MM.1S (cell line): ENCODE measurements around the gene TTYH1.

Experiments
- DNase-seq: peaks from one replicate; pipeline ENCODE4 v3.0.0-alpha.2; 2015
- H2AFZ ChIP-seq: fragments of 300-600 bp; sonication (generic); 2 replicates; pipeline ENCODE4 v1.6.0; 2016; ENCODE audit warnings: antibody characterized with exemption, low read length
- H3F3A ChIP-seq: fragments of 300-600 bp; sonication (generic); 2 replicates; pipeline ENCODE4 v1.6.1; 2016; ENCODE audit warnings: mild to moderate bottlenecking, antibody characterized with exemption, low read length, moderate library complexity, mixed read lengths; ENCODE audit not compliant: insufficient read depth
- H3K27ac ChIP-seq: fragments of 300-600 bp; sonication (generic); 2 replicates; pipeline ENCODE4 v1.5.1; 2016; ENCODE audit warnings: mild to moderate bottlenecking, low read length
- H3K27me3 ChIP-seq: fragments of 300-600 bp; sonication (generic); replicated peaks from 2 replicates; pipeline ENCODE4 v1.6.0; 2016; ENCODE audit warnings: low read length; ENCODE audit not compliant: insufficient read depth
- H3K36me3 ChIP-seq: fragments of 300-600 bp; sonication (generic); replicated peaks from 2 replicates; pipeline ENCODE4 v1.6.1; 2016; ENCODE audit warnings: mild to moderate bottlenecking, low read length, mixed read lengths; ENCODE audit not compliant: insufficient read depth
- H3K4me1 ChIP-seq: fragments of 300-600 bp; sonication (generic); 2 replicates; pipeline ENCODE4 v1.6.1; 2016; ENCODE audit warnings: low read length, mixed read lengths
- H3K4me2 ChIP-seq: fragments of 300-600 bp; sonication (generic); 2 replicates; pipeline ENCODE4 v1.6.0; 2016; ENCODE audit warnings: low read depth, low read length
- H3K4me3 ChIP-seq: fragments of 300-600 bp; sonication (generic); 2 replicates; pipeline ENCODE4 v1.5.1; 2016; ENCODE audit warnings: low read length, mixed read lengths
- H3K79me2 ChIP-seq: fragments of 300-600 bp; sonication (generic); 2 replicates; pipeline ENCODE4 v1.6.1; 2016; ENCODE audit warnings: mixed run types, low read length, mixed read lengths
- H3K9ac ChIP-seq: fragments of 300-600 bp; sonication (generic); 2 replicates; pipeline ENCODE4 v1.6.1; 2016; ENCODE audit warnings: low read length, mixed read lengths
- H3K9me2 ChIP-seq: fragments of 300-600 bp; sonication (generic); replicated peaks from 2 replicates; pipeline ENCODE4 v1.6.1; 2016; ENCODE audit warnings: mild to moderate bottlenecking, low read length, mixed read lengths; ENCODE audit not compliant: insufficient read depth
- H3K9me3 ChIP-seq: fragments of 300-600 bp; sonication (generic); replicated peaks from 2 replicates; pipeline ENCODE4 v1.6.1; 2016; ENCODE audit warnings: mild to moderate bottlenecking, low read length, mixed read lengths; ENCODE audit not compliant: insufficient read depth
- H4K20me1 ChIP-seq: fragments of 300-600 bp; sonication (generic); 2 replicates; pipeline ENCODE4 v1.6.1; 2016; ENCODE audit warnings: mild to moderate bottlenecking, low read length, moderate library complexity, mixed read lengths; ENCODE audit not compliant: insufficient read depth
- CTCF ChIP-seq: fragments of 300-600 bp; sonication (generic); IDR thresholded peaks from 2 replicates; pipeline ENCODE4 v1.5.1; 2016; ENCODE audit warnings: antibody characterized with exemption, low read length, mixed read lengths
- EZH2 ChIP-seq: fragments of 300-600 bp; sonication (generic); optimal IDR thresholded peaks from 2 replicates; pipeline ENCODE3; 2017; ENCODE audit warnings: low read depth, mild to moderate bottlenecking, antibody characterized with exemption, low read length, mixed read lengths
- EZH2phosphoT487 ChIP-seq: fragments of 300-600 bp; sonication (generic); IDR thresholded peaks from 2 replicates; pipeline ENCODE4 v1.6.1; 2018; ENCODE audit warnings: antibody characterized with exemption, low read length

The TTYH1 gene

GRCh38 chr19:54393381-54393780 lies 21.9 kb upstream of the TTYH1 start:
- TF ChIP-seq EZH2 (no peak), EZH2phosphoT487 (no peak), CTCF (no peak)
- H3K4me3 ChIP-seq: no peak overlapping the region
- H3K27me3 ChIP-seq: peaks cover 62% of the 10 kb centered on the region
- peaks cover 10% of the 10 kb centered on the region for H3K4me1 ChIP-seq
- no peak for DNase-seq
- H3K4me2 ChIP-seq: no peak overlapping the region
- no peaks in the 10 kb centered on the region for H4K20me1 ChIP-seq
- no peaks in the 10 kb centered on the region for H3K9me2 ChIP-seq
- no peaks in the 10 kb centered on the region for H3K9me3 ChIP-seq
- H3K36me3 ChIP-seq: no peaks in the 10 kb centered on the region
- H3K79me2 ChIP-seq: no peaks in the 10 kb centered on the region
- H3F3A ChIP-seq: peaks cover 7% of the 10 kb centered on the region
- H3K9ac ChIP-seq: no peak overlapping the region
- no peak overlapping the region for H2AFZ ChIP-seq
- H3K27ac ChIP-seq: no peak overlapping the region

- Histone ChIP-seq H3K27ac (no peak overlapping the region), H3K9ac (no peak overlapping the region), H3K79me2 (no peaks in the 10 kb centered on the region), H3F3A (no peaks in the 10 kb centered on the region), H2AFZ (no peak overlapping the region), H3K9me3 (no peaks in the 10 kb centered on the region), H3K4me2 (no peak overlapping the region), H4K20me1 (no peaks in the 10 kb centered on the region), H3K9me2 (no peaks in the 10 kb centered on the region), H3K4me3 (no peak overlapping the region), H3K4me1 (no peaks in the 10 kb centered on the region), H3K36me3 (no peaks in the 10 kb centered on the region), H3K27me3 (peaks cover 80% of the 10 kb centered on the region)
- DNase-seq: no peak
- TF ChIP-seq EZH2 (no peak), CTCF (no peak), EZH2phosphoT487 (no peak)
These were observed 19.6 kb upstream of the TTYH1 start for GRCh38 chr19:54395685-54396084.

- H4K20me1 ChIP-seq: no peaks in the 10 kb centered on the region
- H2AFZ ChIP-seq: no peak overlapping the region
- no peak overlapping the region for H3K27ac ChIP-seq
- H3F3A ChIP-seq: no peaks in the 10 kb centered on the region
- no peaks in the 10 kb centered on the region for H3K36me3 ChIP-seq
- H3K4me3 ChIP-seq: no peak overlapping the region
- H3K4me1 ChIP-seq: no peaks in the 10 kb centered on the region
- H3K27me3 ChIP-seq: peaks cover 79% of the 10 kb centered on the region
- H3K9me2 ChIP-seq: no peaks in the 10 kb centered on the region
- TF ChIP-seq EZH2phosphoT487: no peak
- no peak for TF ChIP-seq EZH2
- no peaks in the 10 kb centered on the region for H3K79me2 ChIP-seq
- H3K9ac ChIP-seq: no peak overlapping the region
- H3K4me2 ChIP-seq: no peak overlapping the region
- no peaks in the 10 kb centered on the region for H3K9me3 ChIP-seq
- DNase-seq: no peak
These were observed 16.1 kb upstream of the TTYH1 start for GRCh38 chr19:54399189-54399588.

- H3K4me2 ChIP-seq: no peak overlapping the region
- H3K36me3 ChIP-seq: no peaks in the 10 kb centered on the region
- TF ChIP-seq EZH2 (no peak), EZH2phosphoT487 (no peak), CTCF (no peak)
- no peaks in the 10 kb centered on the region for H3F3A ChIP-seq
- no peaks in the 10 kb centered on the region for H4K20me1 ChIP-seq
- DNase-seq: no peak
- H3K4me3 ChIP-seq: no peak overlapping the region
- no peaks in the 10 kb centered on the region for H3K9me2 ChIP-seq
- no peak overlapping the region for H2AFZ ChIP-seq
- no peak overlapping the region for H3K9ac ChIP-seq
- no peaks in the 10 kb centered on the region for H3K9me3 ChIP-seq
- no peaks in the 10 kb centered on the region for H3K4me1 ChIP-seq
- no peaks in the 10 kb centered on the region for H3K79me2 ChIP-seq
- H3K27ac ChIP-seq: no peak overlapping the region
- H3K27me3 ChIP-seq: peaks cover 73% of the 10 kb centered on the region
These were observed 14.4 kb upstream of the TTYH1 start for GRCh38 chr19:54400913-54401312.
